Muscle of leg (tissue), 11 donors: ENCODE results near the gene IMPG2. TPM values are rescaled to one million over a fixed set of nuclear protein-coding genes. Genes with fewer than 3 reads are reported as not detected.
"Not testable (repeated sequence)": the region's sequence is repeated elsewhere in the genome, so short reads cannot be mapped to it uniquely, and the experiment has no call there.

Experiments
- DNase-seq: peaks from one replicate; pipeline ENCODE4 v3.0.0; 2013
- H3K27ac ChIP-seq: one replicate; pipeline ENCODE4 v1.5.1; 2013; ENCODE audit warnings: mild to moderate bottlenecking, low read length, control low read depth
- H3K27me3 ChIP-seq: one replicate; pipeline ENCODE4 v1.6.1; 2013; ENCODE audit warnings: low read length; ENCODE audit not compliant: control insufficient read depth, insufficient read depth
- H3K36me3 ChIP-seq: one replicate; pipeline ENCODE4 v1.6.1; 2013; ENCODE audit warnings: low read length; ENCODE audit not compliant: control insufficient read depth, insufficient read depth
- H3K4me1 ChIP-seq: one replicate; pipeline ENCODE4 v1.6.1; 2013; ENCODE audit warnings: low read length; ENCODE audit not compliant: control insufficient read depth, insufficient read depth
- H3K4me3 ChIP-seq: one replicate; pipeline ENCODE4 v1.5.1; 2013; ENCODE audit warnings: low read length, control low read depth
- H3K9me3 ChIP-seq: replicated peaks from 2 replicates; pipeline ENCODE4 v1.6.1; 2013; ENCODE audit warnings: low read depth, low read length; ENCODE audit not compliant: control insufficient read depth
- WGBS: methylation state at CpG from one replicate; pipeline ENCODE4 v1.1.5; 2013; ENCODE audit warnings: missing lambda C conversion rate; ENCODE audit not compliant: insufficient coverage; 5-methylcytosine and 5-hydroxymethylcytosine counted together
- polyA plus RNA-seq, 8 donors: library from polyadenylated mRNA; unstranded; fragments of 120-200 nt; gene quantifications; one replicate each; pipeline versions ENCODE4 v1.2.1 to v1.2.3, GENCODE V29; 2013; ENCODE audit warnings: inconsistent platforms in 1 of 8, low replicate concordance in 1 of 8; ENCODE audit not compliant: insufficient read length in 8 of 8, insufficient read depth in 1 of 8
- total RNA-seq: library from RNA; stranded (reverse); fragments of 120-200 nt; gene quantifications from one replicate; pipeline ENCODE4 v1.2.4, GENCODE V29; 2013

Gene IMPG2
- total and polyA plus RNA-seq, 9 donors, result 0.46 to 1.4 (median 0.94) TPM

- no peaks in the 10 kb centered on the region for H3K27me3 ChIP-seq
- no peak for DNase-seq
- peak overlapping the region; percentile 57 for H3K27ac ChIP-seq
- H3K36me3 ChIP-seq, result no peaks in the 10 kb centered on the region
- peaks cover 13% of the 10 kb centered on the region for H3K9me3 ChIP-seq
- no peaks in the 10 kb centered on the region for H3K4me1 ChIP-seq
- H3K4me3 ChIP-seq, result no peak overlapping the region
Measured at GRCh38 chr3:101310978-101311375, 9.4 kb downstream of the IMPG2 start.

- not testable (repeated sequence) for H3K4me3 ChIP-seq, H3K4me1 ChIP-seq, H3K27ac ChIP-seq, H3K27me3 ChIP-seq, DNase-seq, H3K36me3 ChIP-seq
- H3K9me3 ChIP-seq, result peaks cover 13% of the 10 kb centered on the region
Measured at GRCh38 chr3:101308147-101308772, 12.1 kb downstream of the IMPG2 start.

DNA sequence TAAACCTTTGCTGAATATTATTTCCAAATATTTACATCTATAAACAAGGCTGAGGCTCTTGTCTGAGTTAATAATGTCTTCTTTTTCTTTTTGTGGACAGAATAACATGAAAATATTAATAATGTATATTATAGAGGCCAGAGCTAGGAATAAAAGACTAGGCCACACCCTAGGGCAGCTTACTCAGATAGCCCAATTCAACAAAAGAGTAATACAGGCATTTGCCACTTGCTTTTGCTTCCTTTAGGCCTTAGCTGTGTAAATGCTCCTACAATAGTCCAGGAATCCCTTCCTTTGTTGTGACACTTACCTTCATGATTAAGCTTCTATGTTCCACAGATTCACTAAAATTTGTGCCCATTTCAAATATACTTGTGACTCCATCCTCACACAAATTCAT, 16.5 kb downstream of the IMPG2 start:
- Histone ChIP-seq H3K4me1 (no peaks in the 10 kb centered on the region), H3K27me3 (no peaks in the 10 kb centered on the region), H3K4me3 (no peak overlapping the region), H3K36me3 (no peaks in the 10 kb centered on the region), H3K9me3 (peaks cover 10% of the 10 kb centered on the region), H3K27ac (no peak overlapping the region)
- DNase-seq, result no peak

- Histone ChIP-seq H3K9me3 (peaks cover 7% of the 10 kb centered on the region), H3K4me3 (no peak overlapping the region), H3K4me1 (no peaks in the 10 kb centered on the region), H3K27me3 (no peaks in the 10 kb centered on the region), H3K36me3 (no peaks in the 10 kb centered on the region), H3K27ac (no peak overlapping the region)
- no peak for DNase-seq
- 40% methylated on average over 1 of the region's 5 CpGs for WGBS
Measured at GRCh38 chr3:101303089-101303731, 17.2 kb downstream of the IMPG2 start.

- WGBS, result 86% methylated on average over 3 of the region's 8 CpGs
Measured at GRCh38 chr3:101300073-101300472, 20.3 kb downstream of the IMPG2 start.

GRCh38 chr3:101292027-101292426, 28.3 kb downstream of the IMPG2 start:
- Histone ChIP-seq H3K9me3 (peaks cover 5% of the 10 kb centered on the region), H3K4me3 (no peak overlapping the region), H3K4me1 (no peaks in the 10 kb centered on the region), H3K27ac (no peak overlapping the region), H3K36me3 (no peaks in the 10 kb centered on the region), H3K27me3 (no peaks in the 10 kb centered on the region)
- no peak for DNase-seq

More at GRCh38 chr3:101300073-101300472, 20.3 kb downstream of the IMPG2 start:
- H3K36me3 ChIP-seq, result no peaks in the 10 kb centered on the region
- H3K27ac ChIP-seq, result no peak overlapping the region
- no peaks in the 10 kb centered on the region for H3K4me1 ChIP-seq
- no peak overlapping the region for H3K4me3 ChIP-seq
- peaks cover 5% of the 10 kb centered on the region for H3K9me3 ChIP-seq
- no peak for DNase-seq
- H3K27me3 ChIP-seq, result no peaks in the 10 kb centered on the region

GRCh38 chr3:101288294-101288693, 32.1 kb downstream of the IMPG2 start:
- no peak for DNase-seq
- Histone ChIP-seq H3K4me3 (no peak overlapping the region), H3K4me1 (no peaks in the 10 kb centered on the region), H3K9me3 (peaks cover 2% of the 10 kb centered on the region), H3K27me3 (no peaks in the 10 kb centered on the region), H3K36me3 (no peaks in the 10 kb centered on the region), H3K27ac (no peak overlapping the region)
- no CpG with 5 or more reads among the region's 2 CpGs for WGBS

- peaks cover 2% of the 10 kb centered on the region for H3K4me1 ChIP-seq
- no CpG with 5 or more reads among the region's 1 CpG for WGBS
- no peak overlapping the region for H3K4me3 ChIP-seq
- H3K27me3 ChIP-seq, result no peaks in the 10 kb centered on the region
- H3K36me3 ChIP-seq, result no peaks in the 10 kb centered on the region
- DNase-seq, result no peak
- peaks cover 2% of the 10 kb centered on the region for H3K9me3 ChIP-seq
- H3K27ac ChIP-seq, result no peak overlapping the region
Measured at GRCh38 chr3:101284757-101285156, 35.6 kb downstream of the IMPG2 start.

- 36% methylated on average over 1 of the region's 3 CpGs for WGBS
- peak; percentile 67 for DNase-seq
- peaks cover 2% of the 10 kb centered on the region for H3K4me1 ChIP-seq
- H3K27ac ChIP-seq, result no peak overlapping the region
- H3K36me3 ChIP-seq, result no peaks in the 10 kb centered on the region
- H3K27me3 ChIP-seq, result no peaks in the 10 kb centered on the region
- no peaks in the 10 kb centered on the region for H3K9me3 ChIP-seq
- no peak overlapping the region for H3K4me3 ChIP-seq
Measured at GRCh38 chr3:101281521-101282030, 38.8 kb downstream of the IMPG2 start.

DNA sequence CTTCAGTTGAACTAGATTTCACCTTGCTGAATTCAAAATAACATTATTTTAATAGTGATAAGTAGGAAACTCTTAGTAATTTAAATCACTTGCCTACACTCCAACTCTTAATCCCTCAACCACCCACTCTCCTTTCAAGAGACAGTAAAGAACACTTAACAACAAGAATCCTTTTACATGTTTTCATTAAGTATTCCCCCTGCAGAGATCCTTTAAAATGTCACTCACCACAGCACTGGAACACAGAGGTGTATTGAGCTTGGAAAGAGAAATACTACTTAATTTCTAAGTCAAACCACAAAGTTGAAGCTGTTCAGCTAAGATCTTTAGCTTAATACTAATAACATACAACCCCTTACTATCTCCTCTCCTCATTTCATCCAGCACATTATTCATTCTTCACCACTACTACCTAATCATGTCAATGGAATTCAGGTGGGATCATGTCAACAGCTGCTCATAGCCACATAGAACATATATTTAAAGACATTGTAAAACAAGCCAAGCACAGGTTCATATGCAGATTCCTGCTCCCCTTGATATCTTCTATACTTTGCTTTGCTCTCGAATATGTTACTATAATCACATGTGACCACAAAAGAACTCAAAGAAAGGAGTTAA, 40.5 kb downstream of the IMPG2 start:
- DNase-seq, result no peak
- H3K4me1 ChIP-seq, result peaks cover 2% of the 10 kb centered on the region
- no CpG with 5 or more reads among the region's 1 CpG for WGBS
- H3K36me3 ChIP-seq, result no peaks in the 10 kb centered on the region
- H3K27ac ChIP-seq, result no peak overlapping the region
- no peak overlapping the region for H3K4me3 ChIP-seq
- H3K27me3 ChIP-seq, result no peaks in the 10 kb centered on the region
- no peaks in the 10 kb centered on the region for H3K9me3 ChIP-seq
